CD4-positive, alpha-beta T cell treated with Interleukin-15 for 4 hours (primary cell): Measurements from ENCODE around the gene AASS.
A peak's percentile ranks its signal among the peaks of the same experiment; 100 is the strongest.

ENCODE experiments used
- DNase-seq: peaks from one replicate; pipeline ENCODE4 v3.0.0-alpha.2; 2020; ENCODE audit warnings: low spot score

Gene AASS

GRCh38 chr7:122118757-122119156 lies 25.3 kb downstream of the AASS start:
- DNase-seq = no peak

GRCh38 chr7:122103064-122103463 lies 41.0 kb downstream of the AASS start:
- no peak for DNase-seq

GRCh38 chr7:122100021-122100420 lies 44.0 kb downstream of the AASS start:
- DNase-seq = no peak

GRCh38 chr7:122095642-122096041 lies 48.4 kb downstream of the AASS start:
- no peak for DNase-seq

GRCh38 chr7:122094549-122094948 lies 49.5 kb downstream of the AASS start:
- DNase-seq = no peak

GRCh38 chr7:122092964-122093797 lies 50.9 kb downstream of the AASS start:
- DNase-seq = peak; percentile 50

- DNase-seq = no peak
Observed at GRCh38 chr7:122082670-122083069, 61.4 kb downstream of the AASS start.

GRCh38 chr7:122082160-122082559 lies 61.9 kb downstream of the AASS start:
- no peak for DNase-seq

GRCh38 chr7:122073635-122074034 lies 70.4 kb downstream of the AASS start:
- DNase-seq = no peak

GRCh38 chr7:122072924-122073599 lies 71.0 kb downstream of the AASS start:
- DNase-seq = no peak

GRCh38 chr7:122072272-122072671 lies 71.8 kb downstream of the AASS start:
- no peak for DNase-seq

- DNase-seq = no peak
Observed at GRCh38 chr7:122070834-122071233, 73.2 kb downstream of the AASS start.

- no peak for DNase-seq
Observed at GRCh38 chr7:122070062-122070461, 74.0 kb downstream of the AASS start.

- no peak for DNase-seq
Observed at GRCh38 chr7:122068999-122069398, 75.0 kb downstream of the AASS start.

- DNase-seq = no peak
Observed at GRCh38 chr7:122068046-122068445, 76.0 kb downstream of the AASS start.

- DNase-seq = no peak
Observed at GRCh38 chr7:122067077-122067476, 77.0 kb downstream of the AASS start.

- no peak for DNase-seq
Observed at GRCh38 chr7:122064971-122065370, 79.1 kb downstream of the AASS start.

- DNase-seq = no peak
Observed at GRCh38 chr7:122063146-122063545, 80.9 kb downstream of the AASS start.

GRCh38 chr7:122059542-122059941 lies 84.5 kb downstream of the AASS start:
- no peak for DNase-seq

- DNase-seq = no peak
Observed at GRCh38 chr7:122056977-122057376, 87.1 kb downstream of the AASS start.

GRCh38 chr7:122055073-122055472 lies 89.0 kb downstream of the AASS start:
- no peak for DNase-seq

- DNase-seq = no peak
Observed at GRCh38 chr7:122054393-122054792, 89.7 kb downstream of the AASS start.

GRCh38 chr7:122046402-122046801 lies 97.6 kb downstream of the AASS start:
- no peak for DNase-seq

- no peak for DNase-seq
Observed at GRCh38 chr7:122040147-122040546, 103.9 kb downstream of the AASS start.
